Neural progenitor cell (in vitro differentiated cells): ENCODE data around the gene HLA-C.

Experiments
- EZH2 ChIP-seq: fragments of 200-600 bp; sonication (generic); IDR thresholded peaks from 2 replicates; pipeline ENCODE4 v1.6.1; 2017; ENCODE audit warnings: antibody characterized with exemption, mild to moderate bottlenecking, moderate library complexity
- EZH2phosphoT487 ChIP-seq: fragments of 200-600 bp; sonication (generic); IDR thresholded peaks from 2 replicates; pipeline ENCODE4 v1.6.1; 2017; ENCODE audit warnings: antibody characterized with exemption
- TF ChIP-seq, protein P1 (sequence below): fragments of 200-600 bp; sonication (generic); IDR thresholded peaks from 2 replicates; pipeline ENCODE4 v1.5.1; 2017; ENCODE audit warnings: antibody characterized with exemption, mild to moderate bottlenecking

DNA sequence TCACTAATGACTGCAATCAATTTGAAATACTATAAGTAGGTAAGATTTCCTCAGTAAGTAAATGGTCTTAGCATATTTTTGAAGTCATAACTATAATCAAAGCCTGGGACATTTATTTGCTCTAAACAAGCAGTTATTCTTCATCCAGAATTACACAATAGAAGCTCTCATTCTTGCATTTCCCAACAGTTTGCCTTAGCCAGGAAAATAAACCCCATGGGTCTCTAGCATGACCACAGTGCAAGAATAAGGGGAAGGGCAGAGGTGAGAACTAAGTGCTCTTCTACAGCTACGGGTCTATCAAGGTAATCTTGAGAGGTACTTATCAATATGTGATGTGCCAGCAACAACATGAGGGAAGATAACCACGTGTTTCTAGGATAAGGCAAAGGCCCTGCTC, 14.1 kb upstream of the HLA-C start:
- TF ChIP-seq, protein P1, sequence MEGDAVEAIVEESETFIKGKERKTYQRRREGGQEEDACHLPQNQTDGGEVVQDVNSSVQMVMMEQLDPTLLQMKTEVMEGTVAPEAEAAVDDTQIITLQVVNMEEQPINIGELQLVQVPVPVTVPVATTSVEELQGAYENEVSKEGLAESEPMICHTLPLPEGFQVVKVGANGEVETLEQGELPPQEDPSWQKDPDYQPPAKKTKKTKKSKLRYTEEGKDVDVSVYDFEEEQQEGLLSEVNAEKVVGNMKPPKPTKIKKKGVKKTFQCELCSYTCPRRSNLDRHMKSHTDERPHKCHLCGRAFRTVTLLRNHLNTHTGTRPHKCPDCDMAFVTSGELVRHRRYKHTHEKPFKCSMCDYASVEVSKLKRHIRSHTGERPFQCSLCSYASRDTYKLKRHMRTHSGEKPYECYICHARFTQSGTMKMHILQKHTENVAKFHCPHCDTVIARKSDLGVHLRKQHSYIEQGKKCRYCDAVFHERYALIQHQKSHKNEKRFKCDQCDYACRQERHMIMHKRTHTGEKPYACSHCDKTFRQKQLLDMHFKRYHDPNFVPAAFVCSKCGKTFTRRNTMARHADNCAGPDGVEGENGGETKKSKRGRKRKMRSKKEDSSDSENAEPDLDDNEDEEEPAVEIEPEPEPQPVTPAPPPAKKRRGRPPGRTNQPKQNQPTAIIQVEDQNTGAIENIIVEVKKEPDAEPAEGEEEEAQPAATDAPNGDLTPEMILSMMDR: no peak
- TF ChIP-seq EZH2 (no peak), EZH2phosphoT487 (no peak)
